ENCODE results near the gene MAFG. TPM values are rescaled to one million over a fixed set of nuclear protein-coding genes. Genes with fewer than 3 reads are reported as not detected.

MAFG gene
- total and polyA plus RNA-seq, 2 experiments from 2014 or later: 21.3 to 28.5 TPM

GRCh38 chr17:81934098-81934757 lies 6.7 kb upstream of the MAFG start:
- no peak overlapping the region for H3K4me2 ChIP-seq
- no peaks in the 10 kb centered on the region for H3K9me3 ChIP-seq (ENCODE audit: low read depth)
- no peak for DNase-seq (ENCODE audit: low spot score)
- H4K20me1 ChIP-seq (ENCODE audit: insufficient read depth, poor library complexity, severe bottlenecking): no peaks in the 10 kb centered on the region
- H3K79me2 ChIP-seq: peaks cover 15% of the 10 kb centered on the region
- H3K27me3 ChIP-seq: no peaks in the 10 kb centered on the region
- peaks cover 7% of the 10 kb centered on the region for H3K4me1 ChIP-seq (ENCODE audit: insufficient read depth)
- no peaks in the 10 kb centered on the region for H3K36me3 ChIP-seq (replicated peaks; ENCODE audit: insufficient read depth, low read depth)
- 91% methylated on average over 23 of the region's 23 CpGs for WGBS (ENCODE audit: low lambda C conversion rate, missing lambda C conversion rate)
- H3K4me3 ChIP-seq: no peak overlapping the region
- H3K9me2 ChIP-seq (replicated peaks; ENCODE audit: insufficient read depth): no peaks in the 10 kb centered on the region
- no peak overlapping the region for H2AFZ ChIP-seq
- H3K27ac ChIP-seq: no peak overlapping the region
- no peak for TF ChIP-seq CTCF (IDR thresholded peaks at IDR 0.05; ENCODE audit: poor library complexity)

- H3K4me1 ChIP-seq (ENCODE audit: insufficient read depth): peaks cover 17% of the 10 kb centered on the region
- no peaks in the 10 kb centered on the region for H3K9me3 ChIP-seq (ENCODE audit: low read depth)
- DNase-seq (ENCODE audit: low spot score): no peak
- 95% methylated on average over 14 of the region's 14 CpGs for whole genome bisulfite sequencing (ENCODE audit: low lambda C conversion rate, missing lambda C conversion rate)
- TF ChIP-seq CTCF (IDR thresholded peaks at IDR 0.05; ENCODE audit: poor library complexity): no peak
- TF ChIP-seq EZH2phosphoT487 (IDR thresholded peaks at IDR 0.05; ENCODE audit: low read depth, severe bottlenecking, unreplicated experiment): no peak
- TF ChIP-seq EZH2 (IDR thresholded peaks at IDR 0.05; ENCODE audit: borderline replicate concordance): no peak
- no peak overlapping the region for H3K4me3 ChIP-seq
- no peak overlapping the region for H3K4me2 ChIP-seq
- no peaks in the 10 kb centered on the region for H3K27me3 ChIP-seq
- H3K79me2 ChIP-seq: peaks cover 15% of the 10 kb centered on the region
- no peaks in the 10 kb centered on the region for H3K36me3 ChIP-seq (replicated peaks; ENCODE audit: insufficient read depth, low read depth)
- H3K27ac ChIP-seq: no peak overlapping the region
- no peaks in the 10 kb centered on the region for H4K20me1 ChIP-seq (ENCODE audit: insufficient read depth, poor library complexity, severe bottlenecking)
- no peak overlapping the region for H2AFZ ChIP-seq
- no peaks in the 10 kb centered on the region for H3K9me2 ChIP-seq (replicated peaks; ENCODE audit: insufficient read depth)
These were observed 5.7 kb upstream of the MAFG start for GRCh38 chr17:81933178-81933699.

- Histone ChIP-seq H3K79me2 (peaks cover 15% of the 10 kb centered on the region), H3K4me1 (ENCODE audit: insufficient read depth) (peaks cover 19% of the 10 kb centered on the region), H3K27ac (no peak overlapping the region), H4K20me1 (ENCODE audit: insufficient read depth, poor library complexity, severe bottlenecking) (no peaks in the 10 kb centered on the region), H3K4me3 (no peak overlapping the region), H3K9me2 (replicated peaks; ENCODE audit: insufficient read depth) (no peaks in the 10 kb centered on the region), H3K9me3 (ENCODE audit: low read depth) (no peaks in the 10 kb centered on the region), H3K36me3 (replicated peaks; ENCODE audit: insufficient read depth, low read depth) (no peaks in the 10 kb centered on the region), H2AFZ (no peak overlapping the region), H3K27me3 (no peaks in the 10 kb centered on the region), H3K4me2 (no peak overlapping the region)
- DNase-seq (ENCODE audit: low spot score): no peak
- 81% methylated on average over 8 of the region's 9 CpGs for WGBS (ENCODE audit: low lambda C conversion rate, missing lambda C conversion rate)
- TF ChIP-seq CTCF (IDR thresholded peaks at IDR 0.05; ENCODE audit: poor library complexity) (no peak), EZH2 (IDR thresholded peaks at IDR 0.05; ENCODE audit: borderline replicate concordance) (no peak), EZH2phosphoT487 (IDR thresholded peaks at IDR 0.05; ENCODE audit: low read depth, severe bottlenecking, unreplicated experiment) (no peak)
These were observed 4.9 kb upstream of the MAFG start for GRCh38 chr17:81932333-81932983.

Data from hepatocyte (in vitro differentiated cells).